Kidney (tissue), 14 donors: Measurements from ENCODE around the gene REEP2. TPM values are rescaled to one million over a fixed set of nuclear protein-coding genes. Genes with fewer than 3 reads are reported as not detected.

Source experiments
- DNase-seq, 5 donors: peaks; one replicate each; pipeline ENCODE4 v3.0.0-alpha.2; 2013 to 2020
- FAIRE-seq: peaks from 2 replicates; lab custom pipeline; 2012; peaks lifted over from hg19 to GRCh38; lab: Jason Lieb, UNC
- H3K27ac ChIP-seq, 2 donors: one replicate each; pipeline ENCODE4 v1.7.0; 2013; ENCODE audit warnings: low read depth in 2 of 2, low read length in 2 of 2, inconsistent platforms in 1 of 2
- H3K27me3 ChIP-seq: one replicate; pipeline ENCODE4 v1.7.1; 2013; ENCODE audit warnings: low read length, inconsistent platforms; ENCODE audit not compliant: control insufficient read depth, insufficient read depth
- H3K36me3 ChIP-seq, 3 donors: one replicate each; pipeline versions ENCODE4 v1.7.0 to v1.7.1; 2013; ENCODE audit warnings: low read length in 3 of 3, control low read depth in 1 of 3, inconsistent platforms in 1 of 3; ENCODE audit not compliant: insufficient read depth in 3 of 3, control insufficient read depth in 2 of 3
- H3K4me1 ChIP-seq, 3 donors: one replicate each; pipeline versions ENCODE4 v1.7.0 to v1.7.1; 2013; ENCODE audit warnings: low read length in 3 of 3, inconsistent platforms in 1 of 3, low read depth in 1 of 3; ENCODE audit not compliant: control insufficient read depth in 2 of 3, insufficient read depth in 2 of 3
- H3K4me3 ChIP-seq, 3 donors: one replicate each; pipeline versions ENCODE4 v1.7.0 to v1.8.1; 2013; ENCODE audit warnings: low read length in 3 of 3, control low read depth in 1 of 3, inconsistent platforms in 1 of 3
- H3K9ac ChIP-seq, 3 donors: one replicate each; pipeline versions ENCODE4 v1.7.0 to v1.7.1; 2013; ENCODE audit warnings: low read length in 3 of 3, control low read depth in 1 of 3, inconsistent platforms in 1 of 3
- H3K9me3 ChIP-seq, 3 donors: one replicate each; pipeline versions ENCODE4 v1.7.0 to v1.7.1; 2013; ENCODE audit warnings: low read length in 3 of 3, control low read depth in 1 of 3, inconsistent platforms in 1 of 3; ENCODE audit not compliant: control insufficient read depth in 2 of 3, insufficient read depth in 1 of 3
- CTCF ChIP-seq: IDR thresholded peaks from 3 replicates; pipeline ENCODE4 v1.5.1; 2012; ENCODE audit warnings: mild to moderate bottlenecking, moderate library complexity, borderline replicate concordance; ENCODE audit not compliant: insufficient read depth; ENCODE audit errors: extremely low read depth
- intact Hi-C: fragments of 100-400 bp; cut with DNase I; formaldehyde crosslinking; loops from one replicate; pipeline ENCODE4 v1.11.1; 2022
- polyA plus RNA-seq: library from polyadenylated mRNA; stranded (reverse); fragments of 350-450 nt; fragmentation: Illumina TruSeq; extraction: RNeasy Lipid Tissue Mini Kit (QIAGEN cat#74804); gene quantifications from one replicate; pipeline ENCODE4 v1.2.3, GENCODE V29; 2014; ENCODE audit warnings: low read depth, low replicate concordance; ENCODE audit not compliant: insufficient read depth
- total RNA-seq: library from RNA; stranded (reverse); fragmentation: NEBNext Ultra II Directional; extraction: Animal tissue kit (Norgen Biotek cat#: 25700); gene quantifications from one replicate; pipeline ENCODE4 v1.2.1, GENCODE V29; 2021
- donor health status: control.
- donor health status: control.
- donor health status: control.
- donor health status: control.
- donor health status: control.
- donor health status: DM: yes; HTN: yes; CAD: no.
- donor health status: Normal renal cell carcinoma (clear cell type).

Gene REEP2
- total and polyA plus RNA-seq, 2 donors from 2014 or later = 1.9 to 8.8 TPM

GRCh38 chr5:138444774-138445546 is 6.1 kb downstream of the REEP2 start:
- Histone ChIP-seq H3K4me3 (no peak overlapping the region), H3K27me3 (no peaks in the 10 kb centered on the region), H3K4me1 (peaks cover 0 to 3% (median 0%) of the 10 kb centered on the region in 3 donors), H3K9me3 (no peaks in the 10 kb centered on the region), H3K36me3 (no peaks in the 10 kb centered on the region), H3K27ac (no peak overlapping the region), H3K9ac (no peak overlapping the region)
- no peak for TF ChIP-seq CTCF
- no peak for DNase-seq
- no peak for FAIRE-seq
- intact Hi-C loops = no loop called here

GRCh38 chr5:138445547-138446271 is 6.9 kb downstream of the REEP2 start:
- no peak for TF ChIP-seq CTCF
- intact Hi-C loops = no loop called here
- no peak for FAIRE-seq

GRCh38 chr5:138448070-138448469 is 9.2 kb downstream of the REEP2 start:
- no peaks in the 10 kb centered on the region for H3K27me3 ChIP-seq
- no peak for FAIRE-seq
- intact Hi-C loops = no loop called here

More at GRCh38 chr5:138445547-138446271, 6.9 kb downstream of the REEP2 start:
- Histone ChIP-seq H3K9me3 (no peaks in the 10 kb centered on the region), H3K36me3 (no peaks in the 10 kb centered on the region), H3K27me3 (no peaks in the 10 kb centered on the region), H3K4me3 (no peak overlapping the region), H3K9ac (no peak overlapping the region), H3K27ac (no peak overlapping the region), H3K4me1 (peaks cover 0 to 4% (median 0%) of the 10 kb centered on the region in 3 donors)
- no peak for DNase-seq

More at GRCh38 chr5:138448070-138448469, 9.2 kb downstream of the REEP2 start:
- no peak overlapping the region for H3K4me3 ChIP-seq
- H3K9me3 ChIP-seq = no peaks in the 10 kb centered on the region
- no peaks in the 10 kb centered on the region for H3K36me3 ChIP-seq
- no peak overlapping the region for H3K27ac ChIP-seq
- no peak for TF ChIP-seq CTCF
- H3K4me1 ChIP-seq = peaks cover 0 to 4% (median 0%) of the 10 kb centered on the region in 3 donors
- no peak for DNase-seq
- no peak overlapping the region for H3K9ac ChIP-seq
